ENCODE data around the gene TLE1. TPM values are rescaled to one million over a fixed set of nuclear protein-coding genes. Genes with fewer than 3 reads are reported as not detected.

TLE1 gene
- total RNA-seq, 1 experiment from 2014 or later, result 79.3 TPM

GRCh38 chr9:81588148-81588871 is 101.0 kb downstream of the TLE1 start:
- H3K9ac ChIP-seq (ENCODE audit: extremely low read depth, insufficient read length, low read length), result no peak overlapping the region
- DNase-seq, result no peak
- H3K14ac ChIP-seq (ENCODE audit: insufficient read depth, low read length), result no peak overlapping the region
- H2BK15ac ChIP-seq (ENCODE audit: low read depth, low read length), result no peak overlapping the region
- H2BK20ac ChIP-seq (ENCODE audit: low read depth, low read length, poor library complexity, severe bottlenecking), result no peak overlapping the region
- no peak overlapping the region for H4K8ac ChIP-seq (replicated peaks; ENCODE audit: insufficient read length, low read depth, low read length)
- H3T11ph ChIP-seq (ENCODE audit: low read length), result no peak overlapping the region
- no peak overlapping the region for H2AFZ ChIP-seq (ENCODE audit: low read length)
- no peaks in the 10 kb centered on the region for H3K23me2 ChIP-seq (ENCODE audit: insufficient read length, low read depth, low read length, poor library complexity, severe bottlenecking)
- no peak overlapping the region for H2AK5ac ChIP-seq (ENCODE audit: insufficient read length, low read length)
- no peak overlapping the region for H4K5ac ChIP-seq (ENCODE audit: insufficient read length, low read depth, low read length)
- no CpG with 5 or more reads among the region's 15 CpGs for WGBS (ENCODE audit: extremely low coverage, insufficient read length, low lambda C conversion rate)
- peaks cover 8 to 21% of the 10 kb centered on the region in 2 experiments for H3K4me1 Mint-ChIP-seq
- no peak overlapping the region for H2BK120ac ChIP-seq (ENCODE audit: low read depth, low read length, poor library complexity, severe bottlenecking)
- no peaks in the 10 kb centered on the region for H3K9me3 ChIP-seq (ENCODE audit: control insufficient read depth, low read depth, low read length)
- H3K79me2 ChIP-seq (ENCODE audit: insufficient read depth, low read length), result no peaks in the 10 kb centered on the region
- H3K27ac ChIP-seq (ENCODE audit: insufficient read length, low read depth, low read length), result no peak overlapping the region
- no peak overlapping the region for H2BK12ac ChIP-seq (ENCODE audit: insufficient read length, low read depth, low read length)
- no peak overlapping the region for H3K23ac ChIP-seq (ENCODE audit: insufficient read length, low read depth, low read length)
- no peak overlapping the region for H3K56ac ChIP-seq (ENCODE audit: insufficient read length, low read depth, low read length)
- H3K27me3 ChIP-seq (ENCODE audit: insufficient read depth, low read length), result no peaks in the 10 kb centered on the region
- peak overlapping the region; percentile 43 to 68 (median 46); a peak in 4 of 7 replicates for H3K27ac Mint-ChIP-seq
- H3K18ac ChIP-seq (ENCODE audit: insufficient read length, low read depth, low read length), result no peak overlapping the region
- no peak overlapping the region for H3K4ac ChIP-seq (ENCODE audit: low read depth, low read length)
- H3K27me3 Mint-ChIP-seq (ENCODE audit: low read depth), result no peaks in the 10 kb centered on the region
- no peak overlapping the region for H3K4me2 ChIP-seq (ENCODE audit: insufficient read depth, insufficient read length, low read length)
- no peaks in the 10 kb centered on the region for H4K20me1 ChIP-seq (ENCODE audit: control insufficient read depth, insufficient read depth, insufficient read length)
- no peaks in the 10 kb centered on the region for H3K79me1 ChIP-seq (ENCODE audit: insufficient read depth, low read depth, low read length, poor library complexity, severe bottlenecking)
- peaks cover 67 to 97% (median 85%) of the 10 kb centered on the region in 3 experiments for H3K36me3 Mint-ChIP-seq (ENCODE audit: insufficient read depth in 1 of 3, low read depth in 3 of 3)
- no peak overlapping the region for H4K91ac ChIP-seq (ENCODE audit: insufficient read length, low read depth, low read length)
- no peak overlapping the region for H2BK5ac ChIP-seq (ENCODE audit: insufficient read length, low read length)
- H3K4me3 Mint-ChIP-seq, result no peak overlapping the region
- TF ChIP-seq CTCF (conservative IDR thresholded peaks at IDR 0.05), result no peak
- peaks cover 2% of the 10 kb centered on the region; the same call in 1 of the 2 replicates for H3K4me1 ChIP-seq (ENCODE audit: insufficient read depth, low read length)
- H3K9me3 Mint-ChIP-seq, result no peaks in the 10 kb centered on the region
